Breast epithelium (tissue), 4 donors: Measurements from ENCODE around the gene SEPTIN11. TPM values are rescaled to one million over a fixed set of nuclear protein-coding genes. Genes with fewer than 3 reads are reported as not detected.

Experiments used
- DNase-seq, 2 donors: peaks; one replicate each; pipeline ENCODE4 v3.0.0-alpha.2; 2019; ENCODE audit warnings: low spot score in 2 of 2
- H3K27ac ChIP-seq, 2 donors: fragments of 200-600 bp; sonication (generic) in 1 of 2; one replicate each; pipeline ENCODE4 v1.5.1; 2016 to 2019; ENCODE audit warnings: mild to moderate bottlenecking in 1 of 2
- H3K27me3 ChIP-seq, 2 donors: fragments of 200-600 bp; sonication (generic) in 1 of 2; one replicate each; pipeline versions ENCODE4 v1.5.1 to v1.6.0; 2017 to 2019; ENCODE audit warnings: control low read depth in 1 of 2, mild to moderate bottlenecking in 1 of 2
- H3K36me3 ChIP-seq: fragments of 200-600 bp; one replicate; pipeline ENCODE4 v1.5.1; 2019
- H3K4me1 ChIP-seq, 2 donors: fragments of 200-600 bp; sonication (generic); one replicate each; pipeline ENCODE4 v1.5.1; 2016 to 2019; ENCODE audit warnings: control low read depth in 1 of 2
- H3K4me3 ChIP-seq, 3 donors: fragments of 200-600 bp; sonication (generic); 1 replicate in 2 of 3; 2 replicates in 1 of 3; pipeline ENCODE4 v1.5.1; 2016 to 2019; ENCODE audit warnings: mild to moderate bottlenecking in 3 of 3, moderate library complexity in 2 of 3
- H3K9me3 ChIP-seq, 2 donors: fragments of 200-600 bp; sonication (generic) in 1 of 2; one replicate each; pipeline ENCODE4 v1.5.1; 2016 to 2019; ENCODE audit warnings: control low read depth in 1 of 2
- CTCF ChIP-seq, 3 donors: fragments of 450-650 bp; IDR thresholded peaks; one replicate each; pipeline ENCODE4 v1.5.1; 2016 to 2017; ENCODE audit warnings: antibody characterized with exemption in 3 of 3, mild to moderate bottlenecking in 3 of 3, moderate library complexity in 3 of 3
- POLR2A ChIP-seq: fragments of 450-650 bp; IDR thresholded peaks from one replicate; pipeline ENCODE4 v1.6.1; 2016; ENCODE audit warnings: antibody characterized with exemption, mild to moderate bottlenecking, moderate library complexity
- POLR2AphosphoS5 ChIP-seq, 3 donors: sonication (generic); formaldehyde crosslinking; IDR thresholded peaks; one replicate each; pipeline ENCODE4 v1.6.1; 2017; ENCODE audit warnings: antibody characterized with exemption in 3 of 3
- intact Hi-C: fragments of 100-400 bp; cut with DNase I; formaldehyde crosslinking; loops from one replicate; pipeline ENCODE4 v1.15.1; 2023; ENCODE audit warnings: low total_unique reads
- total RNA-seq, 3 donors: library from RNA; depleted of rRNA; stranded (reverse); fragments of >200 nt; gene quantifications; one replicate each; pipeline ENCODE4 v1.1.0, GENCODE V29; 2016

SEPTIN11 gene
- total RNA-seq, 3 donors from 2014 or later: 78.6 to 362 (median 329) TPM

- Histone ChIP-seq H3K4me1 (no peaks in the 10 kb centered on the region), H3K36me3 (no peaks in the 10 kb centered on the region), H3K27me3 (no peaks in the 10 kb centered on the region), H3K27ac (no peak overlapping the region), H3K4me3 (no peak overlapping the region), H3K9me3 (no peaks in the 10 kb centered on the region)
- TF ChIP-seq POLR2AphosphoS5 (IDR thresholded peaks at IDR 0.05) (no peak), POLR2A (no peak), CTCF (IDR thresholded peaks at IDR 0.05) (no peak)
- DNase-seq: no peak
- intact Hi-C loops: no loop called here
Measured at GRCh38 chr4:76993787-76994641, 44.5 kb downstream of the SEPTIN11 start.

- intact Hi-C loops: no loop called here
- no peak for DNase-seq
- Histone ChIP-seq H3K36me3 (no peaks in the 10 kb centered on the region), H3K27ac (no peak overlapping the region), H3K27me3 (no peaks in the 10 kb centered on the region), H3K4me1 (no peaks in the 10 kb centered on the region), H3K4me3 (no peak overlapping the region), H3K9me3 (no peaks in the 10 kb centered on the region)
- TF ChIP-seq POLR2A (no peak), POLR2AphosphoS5 (IDR thresholded peaks at IDR 0.05) (no peak), CTCF (IDR thresholded peaks at IDR 0.05) (no peak)
Measured at GRCh38 chr4:76995776-76996175, 46.2 kb downstream of the SEPTIN11 start.

DNA sequence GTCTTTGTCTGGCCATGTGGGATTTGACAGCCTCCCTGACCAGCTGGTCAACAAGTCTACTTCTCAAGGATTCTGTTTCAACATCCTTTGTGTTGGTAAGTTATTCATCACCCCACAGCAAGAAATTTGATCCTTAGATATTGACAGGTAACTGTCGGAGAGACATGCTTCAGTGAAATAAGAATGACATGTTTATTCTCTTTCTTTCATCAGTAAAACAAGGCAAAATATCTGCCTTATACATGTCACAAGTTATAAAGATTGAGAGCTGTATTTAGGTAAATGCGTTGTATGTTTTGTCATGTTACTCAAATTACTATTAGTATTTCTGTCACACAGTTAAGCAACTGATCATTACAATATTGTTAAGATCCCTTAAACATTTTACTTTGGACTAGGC lies 46.9 kb downstream of the SEPTIN11 start:
- H3K27me3 ChIP-seq: no peaks in the 10 kb centered on the region
- H3K4me3 ChIP-seq: no peak overlapping the region
- H3K4me1 ChIP-seq: no peaks in the 10 kb centered on the region
- DNase-seq: no peak
- intact Hi-C loops: no loop called here
- H3K36me3 ChIP-seq: no peaks in the 10 kb centered on the region
- H3K27ac ChIP-seq: no peak overlapping the region
- no peaks in the 10 kb centered on the region for H3K9me3 ChIP-seq
- TF ChIP-seq POLR2A (no peak), POLR2AphosphoS5 (IDR thresholded peaks at IDR 0.05) (no peak), CTCF (IDR thresholded peaks at IDR 0.05) (no peak)

GRCh38 chr4:76997077-76997476 lies 47.5 kb downstream of the SEPTIN11 start:
- intact Hi-C loops: no loop called here
- no peaks in the 10 kb centered on the region for H3K4me1 ChIP-seq
- TF ChIP-seq POLR2A (no peak), CTCF (IDR thresholded peaks at IDR 0.05) (no peak), POLR2AphosphoS5 (IDR thresholded peaks at IDR 0.05) (no peak)

DNA sequence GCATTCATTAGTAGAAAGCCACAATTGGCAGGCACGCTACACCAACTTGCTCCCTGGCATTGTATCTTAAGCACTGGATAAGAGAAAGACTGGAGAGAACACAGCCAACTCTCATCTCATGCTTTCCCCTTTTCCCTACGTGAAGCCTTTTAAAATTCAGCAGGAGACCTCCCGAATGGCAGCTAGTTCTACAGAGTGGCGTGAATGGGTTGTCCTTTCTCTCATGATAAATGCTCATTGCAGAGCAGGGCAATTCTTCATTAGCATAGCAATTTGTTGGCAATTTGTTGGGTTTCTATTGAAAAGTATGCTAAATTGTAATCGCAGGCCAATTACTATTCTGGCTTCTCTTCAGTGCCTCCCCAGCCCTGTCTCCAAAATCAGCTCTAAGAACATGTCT lies 48.0 kb downstream of the SEPTIN11 start:
- Histone ChIP-seq H3K9me3 (no peaks in the 10 kb centered on the region), H3K36me3 (no peaks in the 10 kb centered on the region), H3K27ac (no peak overlapping the region), H3K4me1 (no peaks in the 10 kb centered on the region), H3K27me3 (no peaks in the 10 kb centered on the region), H3K4me3 (no peak overlapping the region)
- intact Hi-C loops: no loop called here
- no peak for DNase-seq
- TF ChIP-seq CTCF (IDR thresholded peaks at IDR 0.05): no peak
- no peak for TF ChIP-seq POLR2AphosphoS5 (IDR thresholded peaks at IDR 0.05)
- no peak for TF ChIP-seq POLR2A

More at GRCh38 chr4:76997077-76997476, 47.5 kb downstream of the SEPTIN11 start:
- no peak overlapping the region for H3K4me3 ChIP-seq
- H3K36me3 ChIP-seq: no peaks in the 10 kb centered on the region
- no peaks in the 10 kb centered on the region for H3K27me3 ChIP-seq
- no peak for DNase-seq
- no peak overlapping the region for H3K27ac ChIP-seq
- no peaks in the 10 kb centered on the region for H3K9me3 ChIP-seq
